Measurements from ENCODE around the gene PARD3. TPM values are rescaled to one million over a fixed set of nuclear protein-coding genes. Genes with fewer than 3 reads are reported as not detected.

The PARD3 gene
- total RNA-seq, 4 donors from 2014 or later = 98.9 to 122 (median 105) TPM

DNA sequence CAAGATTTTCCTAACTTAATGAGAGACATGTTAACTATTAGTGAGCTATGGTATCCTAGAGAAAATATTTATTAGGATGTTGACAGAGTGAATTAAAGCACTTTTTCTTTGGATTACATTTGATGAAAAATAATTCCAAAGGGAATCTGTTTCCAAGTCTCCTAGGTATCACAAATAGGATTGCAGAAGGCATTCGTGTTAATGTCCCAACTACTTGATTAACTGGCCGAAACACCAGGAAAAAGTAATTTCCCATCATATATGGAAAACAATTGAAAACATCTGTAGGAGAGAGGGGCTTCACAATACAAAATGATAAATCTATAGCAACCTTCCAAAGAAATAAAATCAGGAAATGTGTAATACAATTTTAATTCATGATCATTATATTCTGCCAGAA, 406.7 kb downstream of the PARD3 start:
- intact Hi-C loops (cut with DNase I) = no loop called here

DNA sequence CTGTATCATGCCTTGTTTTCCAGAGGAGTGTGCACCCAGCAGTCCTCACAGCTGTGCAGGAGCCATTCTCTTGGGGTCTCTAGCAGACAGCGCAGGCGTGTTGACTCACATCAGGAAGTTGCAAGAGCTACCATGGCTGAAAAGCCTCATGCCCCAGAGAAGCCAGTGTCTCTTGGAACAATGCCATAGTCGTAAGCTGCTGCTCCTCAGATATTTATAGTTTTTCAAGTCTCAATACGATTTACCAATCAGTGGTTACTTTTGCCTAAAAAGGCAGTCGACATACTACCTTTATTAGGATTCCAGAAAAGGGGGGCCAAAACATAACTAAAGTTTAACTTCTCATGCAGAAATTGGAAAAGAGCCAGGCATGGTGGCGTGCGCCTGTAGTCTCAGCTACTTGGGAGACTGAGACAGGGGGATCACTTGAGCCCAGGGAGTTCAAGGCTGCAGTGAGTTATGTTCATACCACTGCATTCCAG, 407.7 kb downstream of the PARD3 start:
- Histone ChIP-seq H3K9me3 (no peaks in the 10 kb centered on the region), H3K27ac (replicated peaks in 1 of 4) (no peak overlapping the region), H3K36me3 (no peaks in the 10 kb centered on the region), H3K4me3 (no peak overlapping the region), H3K27me3 (no peaks in the 10 kb centered on the region), H3K4me1 (peaks cover 0 to 21% (median 9%) of the 10 kb centered on the region in 4 donors)
- intact Hi-C loops (cut with DNase I) = no loop called here
- TF ChIP-seq, protein P1, sequence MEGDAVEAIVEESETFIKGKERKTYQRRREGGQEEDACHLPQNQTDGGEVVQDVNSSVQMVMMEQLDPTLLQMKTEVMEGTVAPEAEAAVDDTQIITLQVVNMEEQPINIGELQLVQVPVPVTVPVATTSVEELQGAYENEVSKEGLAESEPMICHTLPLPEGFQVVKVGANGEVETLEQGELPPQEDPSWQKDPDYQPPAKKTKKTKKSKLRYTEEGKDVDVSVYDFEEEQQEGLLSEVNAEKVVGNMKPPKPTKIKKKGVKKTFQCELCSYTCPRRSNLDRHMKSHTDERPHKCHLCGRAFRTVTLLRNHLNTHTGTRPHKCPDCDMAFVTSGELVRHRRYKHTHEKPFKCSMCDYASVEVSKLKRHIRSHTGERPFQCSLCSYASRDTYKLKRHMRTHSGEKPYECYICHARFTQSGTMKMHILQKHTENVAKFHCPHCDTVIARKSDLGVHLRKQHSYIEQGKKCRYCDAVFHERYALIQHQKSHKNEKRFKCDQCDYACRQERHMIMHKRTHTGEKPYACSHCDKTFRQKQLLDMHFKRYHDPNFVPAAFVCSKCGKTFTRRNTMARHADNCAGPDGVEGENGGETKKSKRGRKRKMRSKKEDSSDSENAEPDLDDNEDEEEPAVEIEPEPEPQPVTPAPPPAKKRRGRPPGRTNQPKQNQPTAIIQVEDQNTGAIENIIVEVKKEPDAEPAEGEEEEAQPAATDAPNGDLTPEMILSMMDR (IDR thresholded peaks at IDR 0.05) = no peak
- TF ChIP-seq EP300 (IDR thresholded peaks at IDR 0.05) (no peak), POLR2A (IDR thresholded peaks at IDR 0.05; ENCODE audit: low read depth) (no peak), POLR2AphosphoS5 (IDR thresholded peaks at IDR 0.05) (no peak)
- WGBS = 63% methylated on average over 7 of the region's 7 CpGs
- no peak for DNase-seq (ENCODE audit: extremely low spot score)

More for the DNA sequence above, 406.7 kb downstream of the PARD3 start:
- no peaks in the 10 kb centered on the region for H3K27me3 ChIP-seq
- no peak overlapping the region for H3K27ac ChIP-seq (replicated peaks in 1 of 4)
- no peaks in the 10 kb centered on the region for H3K36me3 ChIP-seq
- H3K9me3 ChIP-seq = no peaks in the 10 kb centered on the region
- 78% methylated on average over 2 of the region's 2 CpGs for whole genome bisulfite sequencing
- peaks cover 0 to 17% (median 7%) of the 10 kb centered on the region in 4 donors for H3K4me1 ChIP-seq
- no peak overlapping the region for H3K4me3 ChIP-seq
- no peak for DNase-seq (ENCODE audit: extremely low spot score)
- TF ChIP-seq POLR2AphosphoS5 (IDR thresholded peaks at IDR 0.05) = no peak
- TF ChIP-seq, protein P1 (IDR thresholded peaks at IDR 0.05) = no peak
- no peak for TF ChIP-seq POLR2A (IDR thresholded peaks at IDR 0.05; ENCODE audit: low read depth)
- TF ChIP-seq EP300 (IDR thresholded peaks at IDR 0.05) = no peak

DNA sequence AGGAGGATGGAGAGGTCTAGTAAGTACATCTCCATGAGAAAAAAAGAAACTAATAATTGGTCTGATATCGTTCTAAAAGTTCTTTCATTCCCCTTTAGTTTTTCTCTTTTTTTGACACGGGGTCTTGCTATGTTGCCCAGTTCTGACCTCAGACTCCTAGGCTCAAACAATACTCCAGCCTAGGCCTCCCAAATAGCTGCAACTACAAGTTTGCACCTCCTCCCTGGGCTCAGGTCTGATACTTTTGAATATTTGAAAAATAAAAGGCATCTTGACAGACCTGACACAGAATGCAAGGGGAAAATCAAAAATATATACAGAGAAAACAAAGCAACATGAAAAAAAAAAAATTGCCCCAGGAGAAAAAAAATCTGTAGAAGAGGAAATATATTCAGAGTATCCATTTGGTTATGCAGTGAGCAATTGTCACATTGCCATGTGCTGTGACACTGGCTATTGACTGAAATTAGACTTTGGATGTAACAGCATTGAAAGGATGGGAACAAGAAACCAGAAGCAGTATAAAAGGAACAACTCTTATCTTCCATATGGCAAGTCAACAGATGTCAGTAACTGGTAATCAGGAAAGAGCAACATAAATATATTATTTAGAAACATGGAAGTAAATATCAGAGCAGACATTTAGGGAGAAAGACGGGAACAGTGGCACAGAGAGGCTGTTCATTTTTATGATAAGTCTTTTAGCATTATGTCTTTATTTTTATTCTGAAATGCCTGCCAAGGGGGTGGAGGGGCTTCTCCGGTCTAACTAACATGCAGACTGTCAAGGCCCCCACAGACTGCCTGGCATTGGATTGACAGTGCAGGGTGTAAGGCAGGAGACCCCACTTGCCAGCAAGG, 408.4 kb downstream of the PARD3 start:
- TF ChIP-seq POLR2A (IDR thresholded peaks at IDR 0.05; ENCODE audit: low read depth) (no peak), EP300 (IDR thresholded peaks at IDR 0.05) (no peak), POLR2AphosphoS5 (IDR thresholded peaks at IDR 0.05) (no peak)
- TF ChIP-seq, protein P1 (IDR thresholded peaks at IDR 0.05) = no peak
- no peak for DNase-seq (ENCODE audit: extremely low spot score)
- 90% methylated on average over 4 of the region's 4 CpGs for WGBS
- Histone ChIP-seq H3K36me3 (no peaks in the 10 kb centered on the region), H3K27me3 (no peaks in the 10 kb centered on the region), H3K4me1 (peaks cover 0 to 21% (median 9%) of the 10 kb centered on the region in 4 donors), H3K9me3 (no peaks in the 10 kb centered on the region), H3K27ac (replicated peaks in 1 of 4) (no peak overlapping the region), H3K4me3 (no peak overlapping the region)
- intact Hi-C loops (cut with DNase I) = no loop called here

DNA sequence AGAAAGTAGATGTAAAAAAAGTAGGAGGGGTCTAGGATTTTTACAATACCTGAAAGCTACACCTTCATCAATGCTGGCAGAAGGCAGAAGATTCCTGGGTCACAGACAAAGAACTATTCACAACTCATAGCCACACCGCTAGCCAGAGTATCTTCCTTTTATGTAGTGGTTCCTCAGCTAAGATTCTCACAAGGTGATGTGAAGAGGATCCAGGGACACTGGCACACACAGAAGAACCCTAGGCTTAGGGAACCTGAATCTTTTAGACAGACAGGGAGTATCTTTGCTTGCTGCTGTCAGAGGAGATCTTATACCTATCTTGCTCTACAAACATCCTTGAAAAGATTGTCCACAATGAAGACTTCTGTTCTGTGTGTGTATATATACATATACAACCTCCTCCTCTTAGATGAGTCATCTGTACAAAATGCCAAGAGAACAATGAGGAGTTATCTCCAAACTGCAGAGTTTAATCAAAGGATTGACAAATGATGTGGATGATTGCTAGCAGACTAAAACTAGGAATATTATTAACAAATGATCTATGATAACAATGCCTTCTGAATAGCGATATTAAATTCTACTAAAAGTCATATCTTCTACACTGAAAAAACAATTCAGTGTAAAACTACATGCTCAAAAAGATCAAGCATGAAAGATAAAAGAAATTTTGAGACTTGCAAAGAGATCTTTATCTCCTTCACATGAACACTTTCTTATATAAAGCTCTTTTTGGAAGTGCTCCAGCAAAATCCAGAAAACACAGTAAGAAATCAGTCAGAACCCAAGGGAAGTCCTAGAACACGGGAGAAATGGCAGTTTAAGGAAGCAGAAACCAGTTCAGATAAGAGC, 409.3 kb downstream of the PARD3 start:
- Histone ChIP-seq H3K27ac (replicated peaks in 1 of 4) (no peak overlapping the region), H3K4me1 (peaks cover 0 to 21% (median 9%) of the 10 kb centered on the region in 4 donors), H3K9me3 (no peaks in the 10 kb centered on the region), H3K36me3 (no peaks in the 10 kb centered on the region), H3K27me3 (no peaks in the 10 kb centered on the region), H3K4me3 (no peak overlapping the region)
- DNase-seq (ENCODE audit: extremely low spot score) = no peak
- WGBS = 83% methylated on average over 3 of the region's 3 CpGs
- intact Hi-C loops (cut with DNase I) = no loop called here
- TF ChIP-seq POLR2AphosphoS5 (IDR thresholded peaks at IDR 0.05) (no peak), EP300 (IDR thresholded peaks at IDR 0.05) (no peak), POLR2A (IDR thresholded peaks at IDR 0.05; ENCODE audit: low read depth) (no peak)
- TF ChIP-seq, protein P1 (IDR thresholded peaks at IDR 0.05) = no peak
